H1 (cell line): ENCODE data around the gene ME3. TPM values are rescaled to one million over a fixed set of nuclear protein-coding genes. Genes with fewer than 3 reads are reported as not detected.

Source experiments
- CBX8 ChIP-seq: fragments of 300-800, 300-1000 bp; sonication (generic); IDR thresholded peaks from 2 replicates; pipeline ENCODE4 v1.7.1; 2016; ENCODE audit warnings: low read depth, low read length, borderline replicate concordance
- EGR1 ChIP-seq: IDR thresholded peaks from 2 replicates; pipeline ENCODE4 v1.6.1; 2011; ENCODE audit warnings: low read depth, low read length, borderline replicate concordance
- GABPA ChIP-seq: IDR thresholded peaks from 2 replicates; pipeline ENCODE4 v1.6.1; 2011; ENCODE audit warnings: mild to moderate bottlenecking, low read length, moderate library complexity, borderline replicate concordance; ENCODE audit not compliant: insufficient read depth
- RBBP5 ChIP-seq: IDR thresholded peaks from 2 replicates; pipeline ENCODE4 v1.7.1; 2012; ENCODE audit warnings: low read depth, mild to moderate bottlenecking, inconsistent platforms, low read length, moderate library complexity, borderline replicate concordance
- SIX5 ChIP-seq: IDR thresholded peaks from 2 replicates; pipeline ENCODE4 v1.6.1; 2011; ENCODE audit warnings: mild to moderate bottlenecking, low read depth, low read length
- SP1 ChIP-seq: IDR thresholded peaks from 2 replicates; pipeline ENCODE4 v1.6.1; 2011; ENCODE audit warnings: low read depth, low read length
- SRF ChIP-seq: IDR thresholded peaks from 2 replicates; pipeline ENCODE4 v1.6.1; 2011; ENCODE audit warnings: mild to moderate bottlenecking, low read depth, low read length, moderate library complexity
- polyA plus RNA-seq, 7 experiments: library from polyadenylated mRNA; depleted of rRNA in 3 of 7; stranded (reverse) in 5 of 7; unstranded in 2 of 7; fragments of >200 nt in 5 of 7; fragments of 200-250 nt in 2 of 7; gene quantifications; 1 replicate in 5 of 7; 2 replicates in 1 of 7; 4 replicates in 1 of 7; pipeline versions ENCODE4 v1.2.1 to v1.2.3, GENCODE V29; 2011 to 2013; ENCODE audit warnings: missing spikeins in 2 of 7, mixed read lengths in 2 of 7
- total RNA-seq: library from RNA; stranded (reverse); fragmentation: NEBNext Ultra II Directional; extraction: Animal tissue kit (Norgen Biotek cat#: 25700); gene quantifications from 2 replicates; pipeline ENCODE4 v1.2.1, GENCODE V29; 2021

Gene ME3
- total and polyA plus RNA-seq, 2 of the 8 experiments (the other 6 are each of a cell fraction or from before 2014, with no cell fraction given): 1.5 to 2.8 TPM

- TF ChIP-seq SRF (no peak), CBX8 (no peak), RBBP5 (no peak), GABPA (no peak), EGR1 (no peak), SP1 (no peak), SIX5 (no peak)
Measured at GRCh38 chr11:86664930-86665329, 7.5 kb downstream of the ME3 start (continued).
